Measurements from ENCODE around the gene ARAP1. TPM values are rescaled to one million over a fixed set of nuclear protein-coding genes. Genes with fewer than 3 reads are reported as not detected.

ARAP1 gene
- total and polyA plus RNA-seq, 2 donors (not counting 3 experiments of a cell fraction or from before 2014, with no cell fraction given) = 36.8 to 66.2 TPM

- no peak for FAIRE-seq
- dilution Hi-C loops (cut with MboI; ENCODE audit: extremely low pct_ligation_motif_present, low sequenced_read_pairs) = no loop called here
Observed at GRCh38 chr11:72786305-72787215, 34.4 kb upstream of the ARAP1 start.

More at GRCh38 chr11:72786305-72787215, 34.4 kb upstream of the ARAP1 start:
- Histone ChIP-seq H3K4me1 (ENCODE audit: control insufficient read depth, extremely low read depth, insufficient read depth, low read length) (no peaks in the 10 kb centered on the region), H3K4me3 (replicated peaks in 1 of 3; ENCODE audit: insufficient read depth in 1 of 3, low read depth in 1 of 3, low read length in 3 of 3) (no peak overlapping the region), H3K27me3 (ENCODE audit: control insufficient read depth in 2 of 2, insufficient read depth in 2 of 2, low read length in 2 of 2) (no peaks in the 10 kb centered on the region), H2AFZ (ENCODE audit: low read depth, low read length) (no peak overlapping the region), H3K9me3 (replicated peaks; ENCODE audit: control insufficient read depth, insufficient read depth, low read length) (no peaks in the 10 kb centered on the region), H3K27ac (ENCODE audit: insufficient read depth, low read depth, low read length) (no peak overlapping the region), H3K9ac (replicated peaks; ENCODE audit: extremely low read depth, insufficient read depth, low read length) (no peak overlapping the region), H4K20me1 (replicated peaks; ENCODE audit: control insufficient read depth, extremely low read depth, insufficient read depth, low read length) (no peaks in the 10 kb centered on the region), H3K36me3 (ENCODE audit: control insufficient read depth in 2 of 2, extremely low read depth in 1 of 2, insufficient read depth in 2 of 2, low read length in 2 of 2) (no peaks in the 10 kb centered on the region), H3K9me1 (replicated peaks; ENCODE audit: control insufficient read depth, extremely low read depth, insufficient read depth, low read length) (no peaks in the 10 kb centered on the region), H3K79me2 (ENCODE audit: control insufficient read depth, insufficient read depth, low read length) (no peaks in the 10 kb centered on the region), H3K4me2 (ENCODE audit: insufficient read depth, low read length) (no peak overlapping the region)
- POLR2A ChIA-PET = no interaction called here
- TF ChIP-seq EZH2 (IDR thresholded peaks at IDR 0.05; ENCODE audit: borderline replicate concordance, low read depth, low read length, severe bottlenecking) = no peak
- no peak for TF ChIP-seq JUN (IDR thresholded peaks at IDR 0.05; ENCODE audit: borderline replicate concordance, insufficient read depth, insufficient read length, low read depth)
- TF ChIP-seq POLR2A (IDR thresholded peaks at IDR 0.05; ENCODE audit: low read depth, low read length) = no peak
- no peak for TF ChIP-seq POLR2AphosphoS5 (IDR thresholded peaks at IDR 0.05; ENCODE audit: insufficient read depth, low read depth, low read length)
- TF ChIP-seq GATA2 (IDR thresholded peaks at IDR 0.05; ENCODE audit: insufficient read depth, insufficient read length, low read depth, low read length) = no peak
- TF ChIP-seq MAX (IDR thresholded peaks at IDR 0.05; ENCODE audit: insufficient read depth, insufficient read length) = no peak
- TF ChIP-seq FOS (IDR thresholded peaks at IDR 0.05; ENCODE audit: borderline replicate concordance, insufficient read depth, low read length) = no peak
- no peak for TF ChIP-seq CTCF (IDR thresholded peaks at IDR 0.05; ENCODE audit: extremely low read depth in 1 of 2, insufficient read depth in 1 of 2, low read depth in 1 of 2, low read length in 2 of 2)
- TF ChIP-seq MYC (IDR thresholded peaks at IDR 0.05; ENCODE audit: low read depth, low read length) = no peak
- intact Hi-C loops (cut with micrococcal nuclease) = no loop called here
- BruUV-seq (replicated peaks) = no TSS peak
- CTCF ChIA-PET = interaction anchor here (0.7 to 1.9 kb wide), 5 partner anchors 9 to 152 kb away, joined by 3 to 9 read pairs (median 4); no protein-coding TSS in a partner anchor
- DNase-seq (ENCODE audit: low read depth, low spot score) = no peak
